ENCODE results near the gene ECM2.
A peak's percentile ranks its signal among the peaks of the same experiment; 100 is the strongest.

Gene ECM2

GRCh38 chr9:92467511-92467910 lies 68.3 kb downstream of the ECM2 start:
- TF ChIP-seq CTCF (IDR thresholded peaks at IDR 0.05; ENCODE audit: low read depth, low read length), result no peak

DNA sequence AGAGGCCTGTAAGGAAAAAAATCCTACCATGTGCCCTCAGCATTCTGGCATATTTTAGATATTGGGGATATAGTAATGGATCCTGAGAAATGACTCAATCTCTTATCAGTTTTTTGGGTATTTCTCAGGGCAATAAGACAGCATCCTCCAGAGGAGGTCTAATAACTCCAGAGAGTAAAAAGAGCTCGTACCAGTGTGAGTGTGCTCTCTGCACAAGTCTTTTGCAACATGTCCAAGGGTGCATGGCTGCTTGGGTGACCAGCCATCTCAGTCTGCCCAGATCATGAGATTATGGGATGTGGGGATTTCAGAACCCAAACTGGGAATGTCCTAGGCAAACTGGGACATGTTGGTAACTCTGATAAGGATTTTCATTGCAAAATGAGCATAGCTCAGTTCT lies 68.7 kb downstream of the ECM2 start:
- Histone ChIP-seq H3K9me3 (ENCODE audit: severe bottlenecking) (no peaks in the 10 kb centered on the region), H3K27me3 (ENCODE audit: insufficient read depth, low read depth, severe bottlenecking) (no peaks in the 10 kb centered on the region), H3K4me3 (ENCODE audit: low read depth, low read length) (no peak overlapping the region), H3K27ac (no peak overlapping the region), H3K36me3 (no peaks in the 10 kb centered on the region)
- DNase-seq, result no peak
- no peak for TF ChIP-seq CTCF (IDR thresholded peaks at IDR 0.05; ENCODE audit: low read depth, low read length)

More at GRCh38 chr9:92467511-92467910, 68.3 kb downstream of the ECM2 start:
- Histone ChIP-seq H3K36me3 (no peaks in the 10 kb centered on the region), H3K4me3 (ENCODE audit: low read depth, low read length) (no peak overlapping the region), H3K27ac (no peak overlapping the region), H3K27me3 (ENCODE audit: insufficient read depth, low read depth, severe bottlenecking) (no peaks in the 10 kb centered on the region), H3K9me3 (ENCODE audit: severe bottlenecking) (no peaks in the 10 kb centered on the region)
- no peak for DNase-seq

DNA sequence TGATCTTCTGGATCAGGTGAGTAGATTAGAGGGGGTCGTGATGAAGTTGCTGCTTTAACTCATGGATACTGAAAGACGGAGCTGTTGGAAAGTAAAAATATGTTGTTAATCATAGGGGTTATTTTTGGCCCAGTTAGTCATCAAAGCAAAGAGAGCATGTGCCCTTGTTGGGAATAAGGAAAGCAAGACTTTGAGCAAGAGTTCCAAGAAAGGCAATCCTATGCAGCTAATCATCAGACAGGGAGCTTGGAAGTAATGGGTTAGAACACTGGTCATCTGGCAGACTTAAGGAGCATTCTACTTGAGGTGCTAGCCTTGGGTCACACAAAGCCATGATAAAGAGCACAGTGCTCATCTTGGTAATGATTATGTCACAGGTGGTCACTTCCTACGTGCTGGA lies 71.8 kb downstream of the ECM2 start:
- Histone ChIP-seq H3K4me3 (ENCODE audit: low read depth, low read length) (no peak overlapping the region), H3K27ac (no peak overlapping the region), H3K9me3 (ENCODE audit: severe bottlenecking) (no peaks in the 10 kb centered on the region), H3K27me3 (ENCODE audit: insufficient read depth, low read depth, severe bottlenecking) (no peaks in the 10 kb centered on the region), H3K36me3 (no peaks in the 10 kb centered on the region)
- DNase-seq, result no peak
- TF ChIP-seq CTCF (IDR thresholded peaks at IDR 0.05; ENCODE audit: low read depth, low read length), result no peak

DNA sequence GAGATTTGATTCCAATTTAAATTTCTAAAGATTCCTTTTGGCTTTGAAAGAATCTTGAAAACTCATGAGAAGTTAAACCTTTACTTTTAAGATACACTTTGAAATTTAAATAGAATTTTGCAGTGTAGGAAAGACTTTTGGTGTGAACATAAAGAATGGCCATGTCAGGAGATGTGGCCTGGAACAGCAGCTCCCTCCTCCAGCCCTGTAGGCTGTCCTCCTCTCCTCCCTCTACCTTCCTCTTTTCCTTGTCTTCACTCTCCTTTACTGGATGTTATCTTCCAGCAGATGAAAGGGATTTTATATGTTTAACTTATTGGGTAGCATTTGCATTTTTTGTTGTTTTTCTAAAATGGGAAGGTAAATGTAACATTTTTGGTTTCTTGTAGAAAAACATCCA lies 72.4 kb downstream of the ECM2 start:
- H3K27ac ChIP-seq, result no peak overlapping the region
- no peak overlapping the region for H3K4me3 ChIP-seq (ENCODE audit: low read depth, low read length)
- no peak for TF ChIP-seq CTCF (IDR thresholded peaks at IDR 0.05; ENCODE audit: low read depth, low read length)
- H3K9me3 ChIP-seq (ENCODE audit: severe bottlenecking), result no peaks in the 10 kb centered on the region
- no peaks in the 10 kb centered on the region for H3K27me3 ChIP-seq (ENCODE audit: insufficient read depth, low read depth, severe bottlenecking)
- no peaks in the 10 kb centered on the region for H3K36me3 ChIP-seq
- no peak for DNase-seq

DNA sequence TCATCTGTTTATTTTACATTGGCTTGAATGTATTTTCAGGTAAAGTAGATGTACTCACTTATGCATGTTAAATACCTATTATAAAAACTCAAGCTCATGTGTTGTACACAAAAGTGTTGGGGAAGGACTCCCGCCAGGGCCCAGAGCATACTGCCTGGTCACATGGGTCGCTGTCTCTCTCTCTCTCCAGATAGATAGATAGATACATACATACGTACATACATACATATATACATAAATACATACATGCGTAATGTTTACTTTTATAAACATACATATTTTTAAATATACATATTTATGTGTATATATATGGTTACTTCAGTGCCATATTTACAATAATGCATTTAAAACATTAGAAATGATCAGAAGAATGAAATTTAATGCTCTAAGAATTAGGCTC lies 78.2 kb downstream of the ECM2 start:
- no peak for DNase-seq
- no peak overlapping the region for H3K4me3 ChIP-seq (ENCODE audit: low read depth, low read length)
- H3K36me3 ChIP-seq, result no peaks in the 10 kb centered on the region
- no peak for TF ChIP-seq CTCF (IDR thresholded peaks at IDR 0.05; ENCODE audit: low read depth, low read length)
- H3K27me3 ChIP-seq (ENCODE audit: insufficient read depth, low read depth, severe bottlenecking), result no peaks in the 10 kb centered on the region
- H3K9me3 ChIP-seq (ENCODE audit: severe bottlenecking), result no peaks in the 10 kb centered on the region
- H3K27ac ChIP-seq, result no peak overlapping the region

DNA sequence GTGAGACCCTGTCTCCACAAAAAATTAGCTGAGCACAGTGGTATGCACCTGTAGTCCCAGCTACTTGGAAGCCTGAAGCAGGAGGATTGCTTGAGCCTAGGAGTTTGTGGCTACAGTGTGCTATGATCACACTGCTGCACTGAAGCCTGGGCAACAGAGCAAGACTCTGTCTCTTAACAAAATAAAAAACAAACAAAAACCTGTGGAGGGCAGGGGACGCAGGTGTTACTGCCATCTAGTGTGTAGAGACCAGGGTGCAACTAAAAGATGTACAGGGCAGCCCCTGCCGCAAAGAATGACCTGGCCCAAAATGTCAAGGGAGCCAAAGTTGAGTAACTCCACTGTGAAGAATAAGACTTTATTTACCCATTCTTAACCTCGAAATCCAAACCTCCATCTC lies 80.6 kb downstream of the ECM2 start:
- H3K27me3 ChIP-seq (ENCODE audit: insufficient read depth, low read depth, severe bottlenecking), result no peaks in the 10 kb centered on the region
- DNase-seq, result no peak
- no peak overlapping the region for H3K27ac ChIP-seq
- no peak overlapping the region for H3K4me3 ChIP-seq (ENCODE audit: low read depth, low read length)
- peak; percentile 42; the same call in 1 of the 2 replicates for TF ChIP-seq CTCF (IDR thresholded peaks at IDR 0.05; ENCODE audit: low read depth, low read length)
- H3K9me3 ChIP-seq (ENCODE audit: severe bottlenecking), result no peaks in the 10 kb centered on the region
- H3K36me3 ChIP-seq, result no peaks in the 10 kb centered on the region

All from WERI-Rb-1 (cell line).